ENCODE data around the gene PAGR1. TPM values are rescaled to one million over a fixed set of nuclear protein-coding genes. Genes with fewer than 3 reads are reported as not detected.

The PAGR1 gene
- total RNA-seq, 1 donor from 2014 or later: 8.9 TPM

DNA sequence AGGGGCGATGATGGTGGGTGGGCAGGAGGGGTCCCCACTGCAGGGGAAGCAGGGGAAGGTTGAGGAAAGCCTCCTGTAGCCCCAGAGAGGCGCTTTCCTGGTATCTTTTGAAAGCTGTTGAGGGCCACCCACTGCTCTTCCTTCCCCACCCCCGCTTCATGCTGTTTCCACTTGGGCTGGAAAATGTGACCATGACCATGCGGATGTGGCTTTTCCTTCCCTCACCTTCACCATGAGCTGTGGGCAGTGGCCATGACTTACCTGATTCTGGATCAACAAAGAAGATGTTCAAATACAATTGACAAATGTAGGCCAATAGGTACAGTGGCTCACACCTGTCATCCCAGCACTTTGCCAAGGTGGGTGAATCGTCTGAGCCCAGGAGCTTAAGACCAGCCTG, 18.1 kb downstream of the PAGR1 start:
- Histone ChIP-seq H3K9me3 (ENCODE audit: control insufficient read depth in 3 of 3, low read length in 3 of 3) (no peaks in the 10 kb centered on the region), H3K9ac (ENCODE audit: low read depth in 1 of 3, low read length in 3 of 3) (no peak overlapping the region), H3K27ac (ENCODE audit: low read depth, low read length) (no peak overlapping the region), H3K36me3 (ENCODE audit: control insufficient read depth in 3 of 3, insufficient read depth in 3 of 3, low read length in 3 of 3) (peaks cover 29 to 46% (median 41%) of the 10 kb centered on the region in 3 donors), H3K27me3 (ENCODE audit: control insufficient read depth in 3 of 3, insufficient read depth in 3 of 3, low read length in 3 of 3) (no peaks in the 10 kb centered on the region), H3K4me1 (ENCODE audit: control insufficient read depth in 3 of 3, insufficient read depth in 3 of 3, low read length in 3 of 3) (peaks cover 3 to 8% (median 8%) of the 10 kb centered on the region in 3 donors), H3K4me3 (ENCODE audit: low read length in 3 of 3) (no peak overlapping the region)

DNA sequence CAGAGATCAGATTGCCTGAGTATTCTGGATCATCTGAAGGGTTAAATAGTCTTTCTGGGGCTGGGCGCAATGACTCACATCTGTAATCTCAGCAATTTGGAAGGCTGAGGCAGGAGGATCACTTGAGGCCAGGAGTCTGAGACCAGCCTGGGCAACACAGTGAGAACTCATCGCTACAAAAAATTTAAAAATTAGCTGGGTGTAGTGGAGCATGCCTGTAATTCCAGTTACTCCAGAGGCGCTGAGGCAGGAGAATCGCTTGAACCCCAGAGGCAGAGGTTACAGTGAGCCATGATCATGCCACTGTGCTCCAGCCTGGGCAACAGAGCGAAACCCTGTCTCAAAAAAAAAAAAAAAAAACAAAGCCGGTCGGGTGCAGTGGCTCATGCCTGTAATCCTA, 20.0 kb downstream of the PAGR1 start:
- Histone ChIP-seq H3K27me3 (ENCODE audit: control insufficient read depth in 3 of 3, insufficient read depth in 3 of 3, low read length in 3 of 3) (no peaks in the 10 kb centered on the region), H3K36me3 (ENCODE audit: control insufficient read depth in 3 of 3, insufficient read depth in 3 of 3, low read length in 3 of 3) (peaks cover 38 to 53% (median 46%) of the 10 kb centered on the region in 3 donors), H3K4me3 (ENCODE audit: low read length in 3 of 3) (no peak overlapping the region), H3K9ac (ENCODE audit: low read depth in 1 of 3, low read length in 3 of 3) (no peak overlapping the region), H3K27ac (ENCODE audit: low read depth, low read length) (no peak overlapping the region), H3K9me3 (ENCODE audit: control insufficient read depth in 3 of 3, low read length in 3 of 3) (no peaks in the 10 kb centered on the region), H3K4me1 (ENCODE audit: control insufficient read depth in 3 of 3, insufficient read depth in 3 of 3, low read length in 3 of 3) (peaks cover 0 to 6% (median 6%) of the 10 kb centered on the region in 3 donors)

DNA sequence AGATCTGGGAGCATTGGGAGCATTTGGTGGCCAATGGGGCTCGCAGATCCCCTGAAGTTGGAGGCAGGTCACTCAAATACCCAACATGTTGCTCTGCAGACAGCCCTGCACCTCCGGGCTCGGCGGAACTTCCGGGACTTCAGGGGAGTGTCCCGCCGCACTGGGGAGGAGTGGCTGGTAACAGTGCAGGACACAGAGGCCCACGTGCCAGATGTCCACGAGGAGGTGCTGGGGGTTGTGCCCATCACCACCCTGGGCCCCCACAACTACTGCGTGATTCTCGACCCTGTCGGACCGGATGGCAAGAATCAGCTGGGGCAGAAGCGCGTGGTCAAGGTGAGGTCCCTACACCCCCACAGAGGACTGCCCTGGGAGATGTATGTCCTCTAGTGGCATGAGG, 20.7 kb downstream of the PAGR1 start:
- Histone ChIP-seq H3K27ac (ENCODE audit: low read depth, low read length) (no peak overlapping the region), H3K4me3 (ENCODE audit: low read length in 3 of 3) (no peak overlapping the region), H3K27me3 (ENCODE audit: control insufficient read depth in 3 of 3, insufficient read depth in 3 of 3, low read length in 3 of 3) (no peaks in the 10 kb centered on the region), H3K4me1 (ENCODE audit: control insufficient read depth in 3 of 3, insufficient read depth in 3 of 3, low read length in 3 of 3) (peaks cover 0 to 1% (median 1%) of the 10 kb centered on the region in 3 donors), H3K9ac (ENCODE audit: low read depth in 1 of 3, low read length in 3 of 3) (no peak overlapping the region), H3K36me3 (ENCODE audit: control insufficient read depth in 3 of 3, insufficient read depth in 3 of 3, low read length in 3 of 3) (peaks cover 44 to 59% (median 49%) of the 10 kb centered on the region in 3 donors), H3K9me3 (ENCODE audit: control insufficient read depth in 3 of 3, low read length in 3 of 3) (no peaks in the 10 kb centered on the region)

DNA sequence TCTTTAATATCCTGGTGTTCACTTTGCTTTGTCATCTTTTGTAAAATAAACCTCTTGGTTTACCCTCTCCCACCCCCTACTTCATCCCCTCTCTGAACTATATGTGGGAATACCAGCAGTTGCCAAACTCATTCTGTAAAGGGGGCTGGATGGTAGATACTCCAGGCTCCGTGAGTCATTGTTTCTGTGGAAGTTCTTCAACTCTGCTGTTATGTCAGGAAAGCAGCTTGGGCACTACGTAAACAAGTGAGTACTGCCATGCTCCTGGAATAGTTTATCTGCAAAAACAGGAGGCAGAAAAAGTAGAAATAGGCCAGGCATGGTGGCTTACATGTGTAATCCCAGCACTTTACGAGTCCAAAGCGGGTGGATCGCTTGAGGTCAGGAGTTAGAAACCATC, 21.9 kb downstream of the PAGR1 start:
- peaks cover 53 to 67% (median 56%) of the 10 kb centered on the region in 3 donors for H3K36me3 ChIP-seq (ENCODE audit: control insufficient read depth in 3 of 3, insufficient read depth in 3 of 3, low read length in 3 of 3)
- no peaks in the 10 kb centered on the region for H3K4me1 ChIP-seq (ENCODE audit: control insufficient read depth in 3 of 3, insufficient read depth in 3 of 3, low read length in 3 of 3)
- H3K27ac ChIP-seq (ENCODE audit: low read depth, low read length): no peak overlapping the region
- H3K9ac ChIP-seq (ENCODE audit: low read depth in 1 of 3, low read length in 3 of 3): no peak overlapping the region
- no peak overlapping the region for H3K4me3 ChIP-seq (ENCODE audit: low read length in 3 of 3)
- H3K9me3 ChIP-seq (ENCODE audit: control insufficient read depth in 3 of 3, low read length in 3 of 3): no peaks in the 10 kb centered on the region
- H3K27me3 ChIP-seq (ENCODE audit: control insufficient read depth in 3 of 3, insufficient read depth in 3 of 3, low read length in 3 of 3): no peaks in the 10 kb centered on the region

DNA sequence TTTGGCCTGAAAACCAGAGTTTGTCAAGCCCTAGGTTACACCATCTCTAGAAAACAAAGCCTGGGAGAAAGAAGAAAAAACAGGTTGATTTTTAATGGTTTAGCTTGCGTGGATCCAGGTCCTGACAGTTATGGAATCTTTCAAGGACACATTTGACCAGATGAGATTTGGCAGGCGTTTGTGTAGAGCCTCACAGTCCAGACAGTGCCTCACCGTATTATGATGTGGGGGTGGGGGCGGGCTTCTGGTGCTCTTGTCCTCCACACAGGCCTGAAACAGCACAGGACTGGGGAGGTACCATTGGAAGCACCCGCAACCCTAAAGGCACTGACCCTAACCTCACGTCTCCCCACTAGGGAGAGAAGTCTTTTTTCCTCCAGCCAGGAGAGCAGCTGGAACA, 23.9 kb downstream of the PAGR1 start:
- Histone ChIP-seq H3K9me3 (ENCODE audit: control insufficient read depth in 3 of 3, low read length in 3 of 3) (no peaks in the 10 kb centered on the region), H3K27me3 (ENCODE audit: control insufficient read depth in 3 of 3, insufficient read depth in 3 of 3, low read length in 3 of 3) (no peaks in the 10 kb centered on the region), H3K4me3 (ENCODE audit: low read length in 3 of 3) (no peak overlapping the region), H3K9ac (ENCODE audit: low read depth in 1 of 3, low read length in 3 of 3) (no peak overlapping the region), H3K27ac (ENCODE audit: low read depth, low read length) (no peak overlapping the region), H3K36me3 (ENCODE audit: control insufficient read depth in 3 of 3, insufficient read depth in 3 of 3, low read length in 3 of 3) (peaks cover 49 to 66% (median 55%) of the 10 kb centered on the region in 3 donors), H3K4me1 (ENCODE audit: control insufficient read depth in 3 of 3, insufficient read depth in 3 of 3, low read length in 3 of 3) (no peaks in the 10 kb centered on the region)

DNA sequence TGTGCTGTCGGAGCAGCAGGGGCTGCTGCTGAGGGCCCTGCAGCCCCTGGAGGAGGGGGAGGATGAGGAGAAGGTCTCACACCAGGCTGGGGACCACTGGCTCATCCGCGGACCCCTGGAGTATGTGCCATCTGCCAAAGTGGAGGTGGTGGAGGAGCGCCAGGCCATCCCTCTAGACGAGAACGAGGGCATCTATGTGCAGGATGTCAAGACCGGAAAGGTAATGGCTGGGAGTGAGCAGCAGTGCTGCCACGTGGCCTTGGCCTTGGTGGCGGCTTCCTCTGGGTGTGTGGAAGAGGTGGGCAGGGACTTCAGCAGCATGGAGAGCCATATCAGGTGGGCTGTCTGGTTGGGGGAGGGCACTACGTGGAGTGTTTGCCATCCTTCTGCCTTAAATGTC, 24.3 kb downstream of the PAGR1 start:
- Histone ChIP-seq H3K27ac (ENCODE audit: low read depth, low read length) (no peak overlapping the region), H3K4me3 (ENCODE audit: low read length in 3 of 3) (no peak overlapping the region), H3K36me3 (ENCODE audit: control insufficient read depth in 3 of 3, insufficient read depth in 3 of 3, low read length in 3 of 3) (peaks cover 47 to 65% (median 55%) of the 10 kb centered on the region in 3 donors), H3K4me1 (ENCODE audit: control insufficient read depth in 3 of 3, insufficient read depth in 3 of 3, low read length in 3 of 3) (no peaks in the 10 kb centered on the region), H3K27me3 (ENCODE audit: control insufficient read depth in 3 of 3, insufficient read depth in 3 of 3, low read length in 3 of 3) (no peaks in the 10 kb centered on the region), H3K9ac (ENCODE audit: low read depth in 1 of 3, low read length in 3 of 3) (no peak overlapping the region), H3K9me3 (ENCODE audit: control insufficient read depth in 3 of 3, low read length in 3 of 3) (no peaks in the 10 kb centered on the region)

DNA sequence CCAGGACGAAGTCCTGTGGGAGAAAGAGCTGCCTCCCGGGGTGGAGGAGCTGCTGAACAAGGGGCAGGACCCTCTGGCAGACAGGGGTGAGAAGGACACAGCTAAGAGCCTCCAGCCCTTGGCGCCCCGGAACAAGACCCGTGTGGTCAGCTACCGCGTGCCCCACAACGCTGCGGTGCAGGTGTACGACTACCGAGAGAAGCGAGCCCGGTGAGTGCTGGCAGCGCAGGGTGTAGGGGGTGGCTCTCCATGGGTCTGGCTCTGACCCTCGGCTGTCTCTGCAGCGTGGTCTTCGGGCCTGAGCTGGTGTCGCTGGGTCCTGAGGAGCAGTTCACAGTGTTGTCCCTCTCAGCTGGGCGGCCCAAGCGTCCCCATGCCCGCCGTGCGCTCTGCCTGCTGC, 25.7 kb downstream of the PAGR1 start:
- no peaks in the 10 kb centered on the region for H3K27me3 ChIP-seq (ENCODE audit: control insufficient read depth in 3 of 3, insufficient read depth in 3 of 3, low read length in 3 of 3)
- H3K4me3 ChIP-seq (ENCODE audit: low read length in 3 of 3): no peak overlapping the region
- H3K9ac ChIP-seq (ENCODE audit: low read depth in 1 of 3, low read length in 3 of 3): no peak overlapping the region
- H3K9me3 ChIP-seq (ENCODE audit: control insufficient read depth in 3 of 3, low read length in 3 of 3): no peaks in the 10 kb centered on the region
- peaks cover 48 to 67% (median 67%) of the 10 kb centered on the region in 3 donors for H3K36me3 ChIP-seq (ENCODE audit: control insufficient read depth in 3 of 3, insufficient read depth in 3 of 3, low read length in 3 of 3)
- no peaks in the 10 kb centered on the region for H3K4me1 ChIP-seq (ENCODE audit: control insufficient read depth in 3 of 3, insufficient read depth in 3 of 3, low read length in 3 of 3)
- H3K27ac ChIP-seq (ENCODE audit: low read depth, low read length): no peak overlapping the region

DNA sequence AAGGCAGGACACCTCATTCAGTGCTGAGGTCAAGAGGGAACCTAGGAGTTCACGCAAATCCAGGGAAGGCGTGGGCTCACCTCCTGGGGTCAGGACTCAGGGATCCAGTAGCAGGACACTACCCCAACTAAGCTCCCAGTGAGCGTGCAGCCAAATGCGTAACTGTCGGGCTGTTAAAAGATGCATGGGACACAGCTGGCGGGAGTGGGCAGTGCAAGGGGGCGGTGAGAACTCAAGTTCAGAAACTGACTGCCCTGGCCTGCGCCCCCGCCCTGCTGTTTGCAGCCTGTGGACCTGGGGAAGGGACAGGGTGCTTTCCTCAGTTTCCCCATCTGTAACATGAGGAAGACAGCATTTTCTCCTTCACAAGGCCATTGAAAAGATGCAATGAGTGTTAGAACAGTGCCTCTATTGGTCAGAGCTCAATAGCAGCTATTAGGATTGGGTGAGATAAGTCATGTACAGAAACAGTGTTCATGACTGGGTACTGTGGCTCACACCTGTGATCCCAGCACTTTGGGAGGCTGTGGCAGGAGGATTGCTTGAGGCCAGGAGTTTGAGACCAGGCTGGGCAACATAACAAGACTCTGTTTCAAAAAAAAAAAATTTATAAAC, 26.9 kb downstream of the PAGR1 start:
- Histone ChIP-seq H3K9me3 (ENCODE audit: control insufficient read depth in 3 of 3, low read length in 3 of 3) (no peaks in the 10 kb centered on the region), H3K4me1 (ENCODE audit: control insufficient read depth in 3 of 3, insufficient read depth in 3 of 3, low read length in 3 of 3) (no peaks in the 10 kb centered on the region), H3K27me3 (ENCODE audit: control insufficient read depth in 3 of 3, insufficient read depth in 3 of 3, low read length in 3 of 3) (no peaks in the 10 kb centered on the region), H3K9ac (ENCODE audit: low read depth in 1 of 3, low read length in 3 of 3) (no peak overlapping the region), H3K36me3 (ENCODE audit: control insufficient read depth in 3 of 3, insufficient read depth in 3 of 3, low read length in 3 of 3) (peaks cover 48 to 67% (median 64%) of the 10 kb centered on the region in 3 donors), H3K27ac (ENCODE audit: low read depth, low read length) (no peak overlapping the region), H3K4me3 (ENCODE audit: low read length in 3 of 3) (no peak overlapping the region)

DNA sequence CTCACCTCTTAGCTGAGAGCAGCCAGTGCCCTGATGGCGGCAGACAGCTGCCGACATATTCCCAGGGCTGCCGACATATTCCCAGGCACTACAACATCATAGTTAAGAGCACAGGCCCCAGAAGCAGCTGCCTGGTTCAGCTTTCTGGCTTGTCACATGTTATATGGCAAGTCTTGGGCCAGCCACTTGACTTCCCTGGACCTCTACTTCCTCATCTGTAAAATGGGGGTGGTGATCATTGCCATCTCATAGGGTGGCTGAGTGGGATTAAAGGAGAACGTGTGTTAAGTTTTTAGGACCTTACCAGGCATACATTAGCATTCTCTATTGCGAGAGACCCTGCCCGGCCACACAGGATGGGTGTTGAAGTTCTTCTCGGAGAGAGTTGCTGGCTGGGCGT, 28.0 kb downstream of the PAGR1 start:
- H3K36me3 ChIP-seq (ENCODE audit: control insufficient read depth in 3 of 3, insufficient read depth in 3 of 3, low read length in 3 of 3): peaks cover 46 to 62% (median 61%) of the 10 kb centered on the region in 3 donors

DNA sequence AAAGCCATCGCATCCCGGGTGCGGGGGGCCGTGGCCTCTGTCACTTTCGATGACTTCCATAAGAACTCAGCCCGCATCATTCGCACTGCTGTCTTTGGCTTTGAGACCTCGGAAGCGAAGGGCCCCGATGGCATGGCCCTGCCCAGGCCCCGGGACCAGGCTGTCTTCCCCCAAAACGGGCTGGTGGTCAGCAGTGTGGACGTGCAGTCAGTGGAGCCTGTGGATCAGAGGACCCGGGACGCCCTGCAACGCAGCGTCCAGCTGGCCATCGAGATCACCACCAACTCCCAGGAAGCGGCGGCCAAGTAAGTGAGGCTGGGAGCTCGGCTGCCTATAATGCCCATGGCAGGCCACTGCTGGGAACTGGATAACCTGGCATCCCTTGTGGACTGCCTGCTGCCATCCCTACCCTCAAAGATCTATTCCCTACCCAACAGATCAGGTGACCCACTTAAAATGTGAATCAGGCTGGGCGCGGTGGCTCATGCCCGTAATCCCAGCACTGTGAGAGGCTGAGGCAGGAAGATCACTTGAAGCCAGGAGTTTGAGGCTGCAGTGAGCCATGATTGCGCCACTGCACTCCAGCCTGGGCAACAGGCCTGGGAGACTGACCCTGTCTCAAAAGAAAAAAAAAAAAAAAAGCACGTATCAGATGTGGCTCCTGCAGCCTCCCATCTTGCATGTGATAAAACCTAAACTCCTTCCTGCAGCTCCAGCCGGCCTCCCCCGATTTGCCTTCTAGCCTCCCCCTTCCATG, 28.8 kb downstream of the PAGR1 start:
- H3K9ac ChIP-seq (ENCODE audit: low read depth in 1 of 3, low read length in 3 of 3): no peak overlapping the region
- no peak overlapping the region for H3K27ac ChIP-seq (ENCODE audit: low read depth, low read length)
- H3K36me3 ChIP-seq (ENCODE audit: control insufficient read depth in 3 of 3, insufficient read depth in 3 of 3, low read length in 3 of 3): peaks cover 44 to 62% (median 58%) of the 10 kb centered on the region in 3 donors

More for the DNA sequence above, 28.0 kb downstream of the PAGR1 start:
- Histone ChIP-seq H3K27ac (ENCODE audit: low read depth, low read length) (no peak overlapping the region), H3K4me3 (ENCODE audit: low read length in 3 of 3) (no peak overlapping the region), H3K9ac (ENCODE audit: low read depth in 1 of 3, low read length in 3 of 3) (no peak overlapping the region), H3K4me1 (ENCODE audit: control insufficient read depth in 3 of 3, insufficient read depth in 3 of 3, low read length in 3 of 3) (no peaks in the 10 kb centered on the region), H3K27me3 (ENCODE audit: control insufficient read depth in 3 of 3, insufficient read depth in 3 of 3, low read length in 3 of 3) (no peaks in the 10 kb centered on the region), H3K9me3 (ENCODE audit: control insufficient read depth in 3 of 3, low read length in 3 of 3) (no peaks in the 10 kb centered on the region)

More for the DNA sequence above, 28.8 kb downstream of the PAGR1 start:
- H3K4me1 ChIP-seq (ENCODE audit: control insufficient read depth in 3 of 3, insufficient read depth in 3 of 3, low read length in 3 of 3): no peaks in the 10 kb centered on the region
- no peaks in the 10 kb centered on the region for H3K27me3 ChIP-seq (ENCODE audit: control insufficient read depth in 3 of 3, insufficient read depth in 3 of 3, low read length in 3 of 3)
- no peaks in the 10 kb centered on the region for H3K9me3 ChIP-seq (ENCODE audit: control insufficient read depth in 3 of 3, low read length in 3 of 3)
- H3K4me3 ChIP-seq (ENCODE audit: low read length in 3 of 3): no peak overlapping the region
